AG10803 (cell line): ENCODE data around the gene TRIML1.

ENCODE experiments used
- DNase-seq: peaks from one replicate; pipeline ENCODE4 v3.0.0; 2010; ENCODE audit warnings: low read depth
- H3K4me3 ChIP-seq: 2 replicates; pipeline ENCODE4 v1.5.1; 2011; ENCODE audit warnings: mild to moderate bottlenecking, low read length, control low read depth
- CTCF ChIP-seq: conservative IDR thresholded peaks from 2 replicates; pipeline ENCODE4 v1.5.1; 2011; ENCODE audit warnings: mild to moderate bottlenecking, low read length, control low read depth, inconsistent platforms

Gene TRIML1, protein sequence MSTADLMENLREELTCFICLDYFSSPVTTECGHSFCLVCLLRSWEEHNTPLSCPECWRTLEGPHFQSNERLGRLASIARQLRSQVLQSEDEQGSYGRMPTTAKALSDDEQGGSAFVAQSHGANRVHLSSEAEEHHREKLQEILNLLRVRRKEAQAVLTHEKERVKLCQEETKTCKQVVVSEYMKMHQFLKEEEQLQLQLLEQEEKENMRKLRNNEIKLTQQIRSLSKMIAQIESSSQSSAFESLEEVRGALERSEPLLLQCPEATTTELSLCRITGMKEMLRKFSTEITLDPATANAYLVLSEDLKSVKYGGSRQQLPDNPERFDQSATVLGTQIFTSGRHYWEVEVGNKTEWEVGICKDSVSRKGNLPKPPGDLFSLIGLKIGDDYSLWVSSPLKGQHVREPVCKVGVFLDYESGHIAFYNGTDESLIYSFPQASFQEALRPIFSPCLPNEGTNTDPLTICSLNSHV

DNA sequence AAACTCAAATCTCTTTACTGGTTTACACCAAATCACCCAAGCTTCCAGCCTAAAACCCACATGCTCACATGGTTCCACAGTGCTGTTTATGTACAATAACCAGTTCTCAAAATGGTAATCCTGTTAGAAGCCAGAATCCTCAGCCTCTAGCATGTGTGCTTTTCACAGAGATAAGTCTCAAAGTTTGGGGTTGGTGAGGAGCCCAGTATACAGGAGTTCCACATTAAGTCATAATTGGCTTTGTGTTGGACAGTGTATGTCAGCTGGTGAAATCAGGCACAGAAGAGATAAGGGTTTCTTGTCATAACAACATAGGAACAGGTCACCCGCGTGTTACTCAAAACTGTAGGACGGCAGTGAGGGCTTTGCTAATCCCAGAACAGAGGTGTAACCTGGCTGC, at the start of gene TRIML1:
Gene TRIML1 (plus strand): TSS at position 301 of the 400 bp plus-strand sequence. CDS start 118 bp downstream, outside the sequence.
- TF ChIP-seq CTCF: no peak
- no peak within 1 kb of the TSS for H3K4me3 ChIP-seq
- no peak for DNase-seq

DNA sequence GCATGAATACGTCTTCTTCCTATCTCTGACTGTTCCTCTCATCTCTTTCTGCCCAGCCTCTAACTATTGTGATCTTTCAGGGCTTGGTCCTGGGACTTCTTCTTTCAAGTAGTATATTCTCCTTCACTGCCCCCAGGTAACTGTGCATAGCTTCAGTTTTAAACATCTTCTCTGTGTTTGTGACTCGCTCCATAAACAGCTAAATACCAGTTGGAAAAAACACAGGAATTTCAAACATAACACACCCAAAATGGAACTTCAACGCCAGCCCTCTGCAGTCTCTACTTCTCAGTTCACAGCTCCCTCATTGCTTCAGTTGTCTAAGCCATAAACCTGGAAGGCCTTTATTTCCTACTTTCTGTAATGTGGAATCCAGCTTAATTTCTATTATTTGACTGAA, 46.4 kb upstream of the TRIML1 start:
- no peak for TF ChIP-seq CTCF
- no peak overlapping the region for H3K4me3 ChIP-seq
- DNase-seq: no peak

GRCh38 chr4:188106454-188106853, 32.8 kb upstream of the TRIML1 start:
- H3K4me3 ChIP-seq: no peak overlapping the region
- TF ChIP-seq CTCF: no peak
- DNase-seq: no peak

GRCh38 chr4:188107931-188108843, 31.1 kb upstream of the TRIML1 start:
- no peak overlapping the region for H3K4me3 ChIP-seq
- peak; percentile 12 for DNase-seq

DNA sequence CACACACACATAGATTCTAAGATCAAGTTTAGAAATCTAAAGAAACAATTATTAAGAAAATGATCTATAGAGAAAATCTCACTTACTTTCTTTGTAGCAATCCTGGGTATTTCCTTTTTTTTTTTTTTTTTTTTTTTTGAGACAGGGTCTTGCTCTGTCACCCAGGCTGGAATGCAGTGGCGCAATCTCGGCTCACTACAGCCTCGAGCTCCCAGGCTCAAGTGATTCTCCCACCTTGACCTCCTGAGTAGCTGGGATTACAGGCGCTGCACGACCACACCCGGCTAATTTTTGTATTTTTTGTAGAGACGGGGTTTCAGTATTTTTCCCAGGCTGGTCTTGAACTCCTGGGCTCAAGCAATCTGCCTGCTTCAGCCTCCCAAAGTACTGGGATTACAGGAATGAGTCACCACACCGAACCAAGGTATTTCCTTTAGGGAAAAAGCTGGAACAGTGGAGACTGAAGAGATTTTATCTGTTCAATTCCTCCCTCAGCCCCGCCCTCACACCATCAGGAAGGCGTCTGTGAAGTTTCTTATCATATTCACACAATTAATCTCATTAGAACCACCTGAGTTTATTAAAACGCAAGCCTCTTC, 30.0 kb upstream of the TRIML1 start, which contains the start of gene TRIML2:
Gene TRIML2 (minus strand): TSS at position 447 of the 599 bp plus-strand sequence. CDS start 4,235 bp downstream, outside the sequence.
- no peak within 1 kb of the TSS for H3K4me3 ChIP-seq
- DNase-seq: no peak
- no peak for TF ChIP-seq CTCF

More at GRCh38 chr4:188107931-188108843, 31.1 kb upstream of the TRIML1 start:
- TF ChIP-seq CTCF: no peak

DNA sequence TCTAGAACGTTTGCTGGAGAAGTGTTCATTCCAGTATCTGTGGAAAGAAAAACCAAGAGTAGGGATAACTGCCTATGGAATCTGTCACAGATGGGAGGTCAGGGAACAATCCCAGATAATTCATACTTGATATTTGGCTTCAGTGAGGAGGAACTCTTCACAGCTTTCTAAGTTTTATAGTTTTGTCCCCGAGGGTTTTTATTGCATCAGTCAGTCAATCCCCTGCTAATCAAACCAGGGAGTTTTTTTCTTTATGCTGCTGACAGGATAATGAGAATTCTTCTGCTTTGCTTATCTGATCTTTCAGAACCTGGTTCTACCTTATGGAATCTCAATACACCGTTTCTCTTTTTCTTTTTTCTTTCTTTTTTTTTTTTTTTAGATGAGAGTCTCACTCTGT, 29.2 kb upstream of the TRIML1 start:
- no peak for TF ChIP-seq CTCF
- DNase-seq: no peak
- no peak overlapping the region for H3K4me3 ChIP-seq
